ENCODE data around the gene SIL1. TPM values are rescaled to one million over a fixed set of nuclear protein-coding genes. Genes with fewer than 3 reads are reported as not detected.

SIL1 gene
- total and polyA plus RNA-seq, 2 donors (not counting 1 experiment from before 2014, with no cell fraction given), result 66.4 to 85.5 TPM

GRCh38 chr5:139022528-139022927 lies 175.6 kb downstream of the SIL1 start:
- H3K4me1 ChIP-seq (ENCODE audit: control insufficient read depth, extremely low read depth, insufficient read depth, low read length), result no peaks in the 10 kb centered on the region
- TF ChIP-seq EZH2 (IDR thresholded peaks at IDR 0.05; ENCODE audit: low read length, missing control alignments), result no peak
- TF ChIP-seq CTCF (conservative IDR thresholded peaks at IDR 0.05 in 1 of 2, IDR thresholded peaks at IDR 0.05 in 1 of 2; ENCODE audit: low read depth in 1 of 2, low read length in 2 of 2), result no peak
- H3K9me3 ChIP-seq (ENCODE audit: control insufficient read depth, insufficient read depth, low read depth, low read length), result no peaks in the 10 kb centered on the region
- no peak overlapping the region for H3K9ac ChIP-seq (ENCODE audit: insufficient read depth, low read length)
- H4K20me1 ChIP-seq (ENCODE audit: control insufficient read depth, extremely low read depth, insufficient read depth, low read length), result no peaks in the 10 kb centered on the region
- no peaks in the 10 kb centered on the region for H3K27me3 ChIP-seq (ENCODE audit: control insufficient read depth, insufficient read depth, low read length)
- no peak for DNase-seq (ENCODE audit: low read depth in 2 of 2)
- no peak overlapping the region for H3K27ac ChIP-seq (ENCODE audit: insufficient read depth, low read length)
- no peak overlapping the region for H3K4me2 ChIP-seq (ENCODE audit: extremely low read depth, insufficient read depth, low read length)
- no peak overlapping the region for H2AFZ ChIP-seq (ENCODE audit: low read length)
- no peak overlapping the region for H3K4me3 ChIP-seq (replicated peaks in 1 of 4; ENCODE audit: control extremely low read depth in 1 of 4, insufficient read depth in 1 of 4, low read depth in 3 of 4, low read length in 4 of 4)
- H3K79me2 ChIP-seq (ENCODE audit: control insufficient read depth, insufficient read depth, low read length), result no peaks in the 10 kb centered on the region
- H3K36me3 ChIP-seq (ENCODE audit: control insufficient read depth, insufficient read depth, low read length), result no peaks in the 10 kb centered on the region

- Histone ChIP-seq H3K36me3 (ENCODE audit: control insufficient read depth, insufficient read depth, low read length) (no peaks in the 10 kb centered on the region), H3K9ac (ENCODE audit: insufficient read depth, low read length) (no peak overlapping the region), H3K4me3 (replicated peaks in 1 of 4; ENCODE audit: control extremely low read depth in 1 of 4, insufficient read depth in 1 of 4, low read depth in 3 of 4, low read length in 4 of 4) (no peak overlapping the region), H3K79me2 (ENCODE audit: control insufficient read depth, insufficient read depth, low read length) (no peaks in the 10 kb centered on the region), H2AFZ (ENCODE audit: low read length) (no peak overlapping the region), H3K27me3 (ENCODE audit: control insufficient read depth, insufficient read depth, low read length) (no peaks in the 10 kb centered on the region), H3K4me1 (ENCODE audit: control insufficient read depth, extremely low read depth, insufficient read depth, low read length) (no peaks in the 10 kb centered on the region), H3K9me3 (ENCODE audit: control insufficient read depth, insufficient read depth, low read depth, low read length) (no peaks in the 10 kb centered on the region), H3K27ac (ENCODE audit: insufficient read depth, low read length) (no peak overlapping the region), H4K20me1 (ENCODE audit: control insufficient read depth, extremely low read depth, insufficient read depth, low read length) (no peaks in the 10 kb centered on the region), H3K4me2 (ENCODE audit: extremely low read depth, insufficient read depth, low read length) (no peak overlapping the region)
- DNase-seq (ENCODE audit: low read depth in 2 of 2), result no peak
- TF ChIP-seq EZH2 (IDR thresholded peaks at IDR 0.05; ENCODE audit: low read length, missing control alignments), result no peak
- TF ChIP-seq CTCF (conservative IDR thresholded peaks at IDR 0.05 in 1 of 2, IDR thresholded peaks at IDR 0.05 in 1 of 2; ENCODE audit: low read depth in 1 of 2, low read length in 2 of 2), result no peak
These were observed 176.8 kb downstream of the SIL1 start for GRCh38 chr5:139021346-139021745.

GRCh38 chr5:139019880-139020279 lies 178.3 kb downstream of the SIL1 start:
- Histone ChIP-seq H2AFZ (ENCODE audit: low read length) (no peak overlapping the region), H3K79me2 (ENCODE audit: control insufficient read depth, insufficient read depth, low read length) (no peaks in the 10 kb centered on the region), H3K4me1 (ENCODE audit: control insufficient read depth, extremely low read depth, insufficient read depth, low read length) (no peaks in the 10 kb centered on the region), H3K27me3 (ENCODE audit: control insufficient read depth, insufficient read depth, low read length) (no peaks in the 10 kb centered on the region), H3K36me3 (ENCODE audit: control insufficient read depth, insufficient read depth, low read length) (no peaks in the 10 kb centered on the region), H3K4me2 (ENCODE audit: extremely low read depth, insufficient read depth, low read length) (no peak overlapping the region), H3K9ac (ENCODE audit: insufficient read depth, low read length) (no peak overlapping the region), H3K9me3 (ENCODE audit: control insufficient read depth, insufficient read depth, low read depth, low read length) (no peaks in the 10 kb centered on the region), H4K20me1 (ENCODE audit: control insufficient read depth, extremely low read depth, insufficient read depth, low read length) (no peaks in the 10 kb centered on the region), H3K4me3 (replicated peaks in 1 of 4; ENCODE audit: control extremely low read depth in 1 of 4, insufficient read depth in 1 of 4, low read depth in 3 of 4, low read length in 4 of 4) (no peak overlapping the region), H3K27ac (ENCODE audit: insufficient read depth, low read length) (no peak overlapping the region)
- DNase-seq (ENCODE audit: low read depth in 2 of 2), result no peak
- TF ChIP-seq CTCF (conservative IDR thresholded peaks at IDR 0.05 in 1 of 2, IDR thresholded peaks at IDR 0.05 in 1 of 2; ENCODE audit: low read depth in 1 of 2, low read length in 2 of 2) (no peak), EZH2 (IDR thresholded peaks at IDR 0.05; ENCODE audit: low read length, missing control alignments) (no peak)

All from fibroblast of lung (primary cell).